ENCODE results near the gene SGTA.

DNA sequence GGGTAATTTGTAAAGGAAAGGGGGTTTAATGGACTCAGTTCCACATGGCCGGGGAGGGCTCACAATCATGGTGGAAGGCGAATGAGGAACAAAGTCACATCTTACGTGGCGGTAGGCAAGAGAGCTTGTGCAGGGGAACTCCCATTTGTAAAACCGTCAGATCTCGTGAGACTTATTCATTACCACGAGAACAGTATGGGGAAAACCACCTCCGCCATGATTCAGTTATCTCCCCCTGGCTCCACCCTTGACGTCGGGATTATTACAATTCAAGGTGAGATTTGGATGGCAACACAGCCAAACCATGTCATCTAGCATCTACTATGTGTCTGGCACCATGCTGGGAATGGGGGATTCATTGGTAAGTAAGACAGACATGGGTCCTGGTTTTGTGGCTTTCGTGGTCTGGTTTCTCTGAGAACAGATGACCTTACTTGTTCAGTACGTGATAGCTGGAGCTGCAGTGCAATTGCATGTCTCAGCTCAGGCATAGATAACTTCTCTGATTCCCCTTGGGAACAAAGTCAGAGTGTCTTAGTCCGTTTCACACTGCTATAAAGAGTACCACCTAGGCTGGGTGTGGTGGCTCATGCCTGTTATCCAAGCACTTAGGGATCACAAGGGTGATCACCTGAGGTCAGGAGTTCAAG, 44.9 kb upstream of the SGTA start:
- TF ChIP-seq POLR2A (IDR thresholded peaks at IDR 0.05) (no peak), CTCF (IDR thresholded peaks at IDR 0.05) (no peak)
